ENCODE results near the gene EPS8.
"Not testable (repeated sequence)": the region's sequence is repeated elsewhere in the genome, so short reads cannot be mapped to it uniquely, and the experiment has no call there.

Gene EPS8

GRCh38 chr12:15797818-15798217, 8.6 kb upstream of the EPS8 start:
- DNase-seq (ENCODE audit: low read depth): no peak

GRCh38 chr12:15796493-15797141, 7.4 kb upstream of the EPS8 start:
- DNase-seq (ENCODE audit: low read depth): no peak

GRCh38 chr12:15794836-15795235, 5.6 kb upstream of the EPS8 start:
- no peak for DNase-seq (ENCODE audit: low read depth)

GRCh38 chr12:15794196-15794595, 5.0 kb upstream of the EPS8 start:
- no peak for DNase-seq (ENCODE audit: low read depth)

- no peak for DNase-seq (ENCODE audit: low read depth)
Measured at GRCh38 chr12:15788233-15789219, 662 bp downstream of the EPS8 start.

GRCh38 chr12:15787778-15788177, 1.4 kb downstream of the EPS8 start:
- no peak for DNase-seq (ENCODE audit: low read depth)

GRCh38 chr12:15786772-15787171, 2.4 kb downstream of the EPS8 start:
- no peak for DNase-seq (ENCODE audit: low read depth)

GRCh38 chr12:15783288-15783687, 5.9 kb downstream of the EPS8 start:
- no peak for DNase-seq (ENCODE audit: low read depth)

GRCh38 chr12:15782667-15783066, 6.5 kb downstream of the EPS8 start:
- no peak for DNase-seq (ENCODE audit: low read depth)

GRCh38 chr12:15779925-15780324, 9.3 kb downstream of the EPS8 start:
- no peak for DNase-seq (ENCODE audit: low read depth)

- DNase-seq (ENCODE audit: low read depth): no peak
Measured at GRCh38 chr12:15778126-15778525, 11.1 kb downstream of the EPS8 start.

GRCh38 chr12:15777355-15778012, 11.7 kb downstream of the EPS8 start:
- no peak for DNase-seq (ENCODE audit: low read depth)

GRCh38 chr12:15776532-15776931, 12.7 kb downstream of the EPS8 start:
- no peak for DNase-seq (ENCODE audit: low read depth)

- no peak for DNase-seq (ENCODE audit: low read depth)
Measured at GRCh38 chr12:15774819-15775218, 14.4 kb downstream of the EPS8 start.

GRCh38 chr12:15772405-15773018, 16.7 kb downstream of the EPS8 start:
- no peak for DNase-seq (ENCODE audit: low read depth)

- no peak for DNase-seq (ENCODE audit: low read depth)
Measured at GRCh38 chr12:15770581-15770980, 18.6 kb downstream of the EPS8 start.

GRCh38 chr12:15770021-15770420, 19.2 kb downstream of the EPS8 start:
- no peak for DNase-seq (ENCODE audit: low read depth)

- no peak for DNase-seq (ENCODE audit: low read depth)
Measured at GRCh38 chr12:15769586-15769985, 19.6 kb downstream of the EPS8 start.

GRCh38 chr12:15767301-15767700, 21.9 kb downstream of the EPS8 start:
- no peak for DNase-seq (ENCODE audit: low read depth)

GRCh38 chr12:15763328-15763727, 25.9 kb downstream of the EPS8 start:
- DNase-seq (ENCODE audit: low read depth): no peak

GRCh38 chr12:15762162-15762561, 27.0 kb downstream of the EPS8 start:
- not testable (repeated sequence) for DNase-seq (ENCODE audit: low read depth)

GRCh38 chr12:15757553-15758255, 31.5 kb downstream of the EPS8 start:
- no peak for DNase-seq (ENCODE audit: low read depth)
